ENCODE data around the gene XXYLT1. TPM values are rescaled to one million over a fixed set of nuclear protein-coding genes. Genes with fewer than 3 reads are reported as not detected.

Gene XXYLT1
- total and polyA plus RNA-seq, 9 of the 15 experiments (the other 6 are each of a cell fraction or from before 2014, with no cell fraction given), result 1.9 to 18.9 (median 15.0) TPM

DNA sequence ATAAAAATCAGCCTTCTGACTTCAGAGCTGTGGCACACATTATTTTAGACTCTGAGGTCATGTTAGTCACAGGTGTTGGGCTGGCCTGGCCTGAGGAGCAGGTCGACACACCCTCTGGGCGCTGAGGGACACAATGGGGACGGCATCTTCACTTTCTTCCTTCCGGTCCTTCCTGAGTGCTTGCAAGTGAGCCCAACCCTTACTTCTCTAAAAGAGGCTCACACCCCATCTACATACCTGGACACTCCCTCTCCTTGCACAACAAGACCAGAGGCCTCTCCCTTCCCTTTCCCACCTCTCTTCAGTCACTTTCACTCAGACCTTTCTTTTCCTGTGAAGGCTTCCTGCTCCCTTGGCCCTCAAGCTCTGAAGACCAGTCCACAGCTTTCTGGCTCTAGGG is 85.4 kb downstream of the XXYLT1 start (continued):
- TF ChIP-seq RBM17 (IDR thresholded peaks at IDR 0.05; ENCODE audit: borderline replicate concordance, low read depth, low read length) (no peak), MTA3 (IDR thresholded peaks at IDR 0.05; ENCODE audit: borderline replicate concordance) (no peak), HOXB6 (CRISPR knock-in tag; IDR thresholded peaks at IDR 0.05; ENCODE audit: borderline replicate concordance) (no peak), TAF9B (IDR thresholded peaks at IDR 0.05; ENCODE audit: partially characterized antibody) (no peak), BRCA1 (IDR thresholded peaks at IDR 0.05) (no peak), BRCA1 (CRISPR knock-in tag; IDR thresholded peaks at IDR 0.05) (no peak), FOXP1 (CRISPR knock-in tag; IDR thresholded peaks at IDR 0.05) (no peak), RFX7 (CRISPR knock-in tag; IDR thresholded peaks at IDR 0.05) (no peak), NCOR1 (IDR thresholded peaks at IDR 0.05) (no peak), NR2C2 (CRISPR knock-in tag; IDR thresholded peaks at IDR 0.05) (no peak), NR2C2 (tag; IDR thresholded peaks at IDR 0.05) (peak; percentile 40; the same call in 1 of the 2 replicates), FOXJ2 (tag; IDR thresholded peaks at IDR 0.05) (no peak), ZEB2 (IDR thresholded peaks at IDR 0.05) (peak; percentile 46; the same call in 1 of the 2 replicates), CEBPB (tag; IDR thresholded peaks at IDR 0.05) (peak; percentile 83), POLR2B (IDR thresholded peaks at IDR 0.05; ENCODE audit: low read depth, partially characterized antibody) (no peak), C11orf30 (IDR thresholded peaks at IDR 0.05; ENCODE audit: low read depth) (peak; percentile 12; the same call in 1 of the 2 replicates), L3MBTL2 (IDR thresholded peaks at IDR 0.05) (no peak), CEBPG (CRISPR knock-in tag; IDR thresholded peaks at IDR 0.05) (no peak), CEBPG (tag; conservative IDR thresholded peaks at IDR 0.05 in 1 of 2, IDR thresholded peaks at IDR 0.05 in 1 of 2) (no peak), CTBP1 (IDR thresholded peaks at IDR 0.05; ENCODE audit: borderline replicate concordance) (peak; percentile 52; the same call in 1 of the 2 replicates), NCOA6 (IDR thresholded peaks at IDR 0.05) (no peak), KDM5B (IDR thresholded peaks at IDR 0.05; ENCODE audit: insufficient replicate concordance, low read depth, low read length) (no peak), ZNF717 (CRISPR knock-in tag; IDR thresholded peaks at IDR 0.05) (no peak)
- TF ChIP-seq, protein P1, sequence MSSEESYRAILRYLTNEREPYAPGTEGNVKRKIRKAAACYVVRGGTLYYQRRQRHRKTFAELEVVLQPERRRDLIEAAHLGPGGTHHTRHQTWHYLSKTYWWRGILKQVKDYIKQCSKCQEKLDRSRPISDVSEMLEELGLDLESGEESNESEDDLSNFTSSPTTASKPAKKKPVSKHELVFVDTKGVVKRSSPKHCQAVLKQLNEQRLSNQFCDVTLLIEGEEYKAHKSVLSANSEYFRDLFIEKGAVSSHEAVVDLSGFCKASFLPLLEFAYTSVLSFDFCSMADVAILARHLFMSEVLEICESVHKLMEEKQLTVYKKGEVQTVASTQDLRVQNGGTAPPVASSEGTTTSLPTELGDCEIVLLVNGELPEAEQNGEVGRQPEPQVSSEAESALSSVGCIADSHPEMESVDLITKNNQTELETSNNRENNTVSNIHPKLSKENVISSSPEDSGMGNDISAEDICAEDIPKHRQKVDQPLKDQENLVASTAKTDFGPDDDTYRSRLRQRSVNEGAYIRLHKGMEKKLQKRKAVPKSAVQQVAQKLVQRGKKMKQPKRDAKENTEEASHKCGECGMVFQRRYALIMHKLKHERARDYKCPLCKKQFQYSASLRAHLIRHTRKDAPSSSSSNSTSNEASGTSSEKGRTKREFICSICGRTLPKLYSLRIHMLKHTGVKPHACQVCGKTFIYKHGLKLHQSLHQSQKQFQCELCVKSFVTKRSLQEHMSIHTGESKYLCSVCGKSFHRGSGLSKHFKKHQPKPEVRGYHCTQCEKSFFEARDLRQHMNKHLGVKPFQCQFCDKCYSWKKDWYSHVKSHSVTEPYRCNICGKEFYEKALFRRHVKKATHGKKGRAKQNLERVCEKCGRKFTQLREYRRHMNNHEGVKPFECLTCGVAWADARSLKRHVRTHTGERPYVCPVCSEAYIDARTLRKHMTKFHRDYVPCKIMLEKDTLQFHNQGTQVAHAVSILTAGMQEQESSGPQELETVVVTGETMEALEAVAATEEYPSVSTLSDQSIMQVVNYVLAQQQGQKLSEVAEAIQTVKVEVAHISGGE (CRISPR knock-in tag; IDR thresholded peaks at IDR 0.05), result 0 out of 6 replicates have a peak, but pooled peaks of 1 of the 3 experiments have one; percentile 12

All from K562 (cell line).